Stimulated activated naive CD8-positive, alpha-beta T cell treated with anti-CD3 and anti-CD28 coated beads, Interleukin-15, amount 100 ng/mL, for 72 hours (primary cell): ENCODE results near the gene PIGP.
A peak's percentile ranks its signal among the peaks of the same experiment; 100 is the strongest.

Experiments used
- ATAC-seq: fragments of 150-1000 bp; cut with Tn5 transposase; 2 replicates; pipeline ENCODE4 v1.10.0; 2021; ENCODE audit warnings: mild to moderate bottlenecking, moderate library complexity
- DNase-seq, 2 donors: peaks; one replicate each; pipeline ENCODE4 v3.0.0; 2021 to 2022
- H3K27ac Mint-ChIP-seq, 2 donors: one replicate each; pipeline ENCODE4 v1.8.0; 2022; ENCODE audit warnings: mild to moderate bottlenecking in 2 of 2, mixed read lengths in 2 of 2, moderate library complexity in 2 of 2
- H3K27me3 Mint-ChIP-seq: one replicate; pipeline ENCODE4 v1.8.0; 2022; ENCODE audit warnings: mixed read lengths
- H3K4me1 Mint-ChIP-seq: one replicate; pipeline ENCODE4 v1.8.0; 2022; ENCODE audit warnings: mild to moderate bottlenecking, mixed read lengths
- H3K4me3 Mint-ChIP-seq, 2 donors: one replicate each; pipeline ENCODE4 v1.8.0; 2022; ENCODE audit warnings: mild to moderate bottlenecking in 2 of 2, mixed read lengths in 2 of 2, moderate library complexity in 1 of 2
- H3K9me3 Mint-ChIP-seq, 2 donors: one replicate each; pipeline ENCODE4 v1.8.0; 2022; ENCODE audit warnings: mixed read lengths in 2 of 2

The PIGP gene

GRCh38 chr21:37085726-37086125, 12.9 kb upstream of the PIGP start:
- Mint-ChIP-seq H3K27me3 (no peaks in the 10 kb centered on the region), H3K4me1 (peaks cover 13% of the 10 kb centered on the region), H3K9me3 (no peaks in the 10 kb centered on the region), H3K4me3 (no peak overlapping the region), H3K27ac (no peak overlapping the region)
- no peak for ATAC-seq
- no peak for DNase-seq

- Mint-ChIP-seq H3K4me3 (no peak overlapping the region), H3K9me3 (no peaks in the 10 kb centered on the region), H3K27ac (no peak overlapping the region), H3K4me1 (peaks cover 24% of the 10 kb centered on the region), H3K27me3 (no peaks in the 10 kb centered on the region)
- ATAC-seq, result no peak
- no peak for DNase-seq
These were observed 10.1 kb upstream of the PIGP start for GRCh38 chr21:37082856-37083528.

- DNase-seq (no peak), ATAC-seq (no peak)
- no peaks in the 10 kb centered on the region for H3K27me3 Mint-ChIP-seq
- H3K4me3 Mint-ChIP-seq, result no peak overlapping the region
- no peaks in the 10 kb centered on the region for H3K9me3 Mint-ChIP-seq
- H3K27ac Mint-ChIP-seq, result no peak overlapping the region
- H3K4me1 Mint-ChIP-seq, result peaks cover 30% of the 10 kb centered on the region
These were observed 9.5 kb upstream of the PIGP start for GRCh38 chr21:37082375-37082774.

GRCh38 chr21:37079211-37079824, 6.4 kb upstream of the PIGP start:
- H3K27ac Mint-ChIP-seq, result no peak overlapping the region
- ATAC-seq (peak; percentile 69), DNase-seq (no peak)
- no peaks in the 10 kb centered on the region for H3K27me3 Mint-ChIP-seq
- H3K4me3 Mint-ChIP-seq, result no peak overlapping the region
- no peaks in the 10 kb centered on the region for H3K9me3 Mint-ChIP-seq
- peaks cover 52% of the 10 kb centered on the region for H3K4me1 Mint-ChIP-seq

- peak overlapping the region in 1 of 2 donors; percentile 26 for H3K27ac Mint-ChIP-seq
- ATAC-seq, result no peak
- peaks cover 45% of the 10 kb centered on the region for H3K4me1 Mint-ChIP-seq
- H3K9me3 Mint-ChIP-seq, result no peaks in the 10 kb centered on the region
- no peak overlapping the region for H3K4me3 Mint-ChIP-seq
- DNase-seq, result no peak
- no peaks in the 10 kb centered on the region for H3K27me3 Mint-ChIP-seq
These were observed 4.5 kb upstream of the PIGP start for GRCh38 chr21:37077403-37077802.

- Mint-ChIP-seq H3K4me3 (no peak overlapping the region), H3K27ac (no peak overlapping the region), H3K27me3 (no peaks in the 10 kb centered on the region), H3K9me3 (no peaks in the 10 kb centered on the region), H3K4me1 (peaks cover 49% of the 10 kb centered on the region)
- ATAC-seq (no peak), DNase-seq (no peak)
These were observed 3.4 kb upstream of the PIGP start for GRCh38 chr21:37076087-37076850.

GRCh38 chr21:37075214-37075770, 2.4 kb upstream of the PIGP start:
- H3K27ac Mint-ChIP-seq, result no peak overlapping the region
- ATAC-seq (no peak), DNase-seq (no peak)
- H3K4me1 Mint-ChIP-seq, result peaks cover 58% of the 10 kb centered on the region
- no peaks in the 10 kb centered on the region for H3K9me3 Mint-ChIP-seq
- peak overlapping the region in 1 of 2 donors; percentile 92 for H3K4me3 Mint-ChIP-seq
- no peaks in the 10 kb centered on the region for H3K27me3 Mint-ChIP-seq

GRCh38 chr21:37074546-37074945, 1.7 kb upstream of the PIGP start:
- peaks cover 64% of the 10 kb centered on the region for H3K4me1 Mint-ChIP-seq
- peak overlapping the region in 1 of 2 donors; percentile 90 for H3K27ac Mint-ChIP-seq
- H3K4me3 Mint-ChIP-seq, result peak overlapping the region; percentile 92 to 97

GRCh38 chr21:37074197-37074510, 1.3 kb upstream of the PIGP start:
- peak overlapping the region; percentile 90 to 97 for H3K27ac Mint-ChIP-seq
- no peaks in the 10 kb centered on the region for H3K9me3 Mint-ChIP-seq
- no peak for ATAC-seq
- H3K27me3 Mint-ChIP-seq, result no peaks in the 10 kb centered on the region
- H3K4me1 Mint-ChIP-seq, result peaks cover 61% of the 10 kb centered on the region
- H3K4me3 Mint-ChIP-seq, result peak overlapping the region; percentile 92 to 97
- no peak for DNase-seq

More at GRCh38 chr21:37074546-37074945, 1.7 kb upstream of the PIGP start:
- Mint-ChIP-seq H3K27me3 (no peaks in the 10 kb centered on the region), H3K9me3 (no peaks in the 10 kb centered on the region)
- no peak for DNase-seq
- ATAC-seq, result no peak

GRCh38 chr21:37073417-37074196, 736 bp upstream of the PIGP start:
- Mint-ChIP-seq H3K4me1 (peaks cover 57% of the 10 kb centered on the region), H3K4me3 (peak overlapping the region; percentile 92 to 97), H3K27ac (peak overlapping the region; percentile 90 to 97), H3K9me3 (no peaks in the 10 kb centered on the region), H3K27me3 (no peaks in the 10 kb centered on the region)
- ATAC-seq (peak; percentile 57), DNase-seq (peak; percentile 71 to 73)

- Mint-ChIP-seq H3K4me1 (peaks cover 49% of the 10 kb centered on the region), H3K27ac (peak overlapping the region; percentile 97 to 98), H3K9me3 (no peaks in the 10 kb centered on the region), H3K4me3 (peak overlapping the region; percentile 82 to 90), H3K27me3 (no peaks in the 10 kb centered on the region)
- no peak for DNase-seq
- ATAC-seq, result peak; percentile 78
These were observed 440 bp downstream of the PIGP start for GRCh38 chr21:37072274-37072987.

GRCh38 chr21:37071561-37072273, 1.2 kb downstream of the PIGP start:
- Mint-ChIP-seq H3K27ac (peak overlapping the region; percentile 97 to 98), H3K4me3 (peak overlapping the region; percentile 82 to 90), H3K9me3 (no peaks in the 10 kb centered on the region), H3K27me3 (no peaks in the 10 kb centered on the region), H3K4me1 (peaks cover 41% of the 10 kb centered on the region)
- peak in 1 of 2 donors; percentile 17 for DNase-seq
- no peak for ATAC-seq

GRCh38 chr21:37065561-37066177, 7.2 kb downstream of the PIGP start:
- DNase-seq (no peak), ATAC-seq (no peak)
- Mint-ChIP-seq H3K9me3 (no peaks in the 10 kb centered on the region), H3K4me1 (peaks cover 16% of the 10 kb centered on the region), H3K27me3 (no peaks in the 10 kb centered on the region), H3K27ac (no peak overlapping the region), H3K4me3 (no peak overlapping the region)

- Mint-ChIP-seq H3K9me3 (no peaks in the 10 kb centered on the region), H3K4me1 (peaks cover 16% of the 10 kb centered on the region), H3K4me3 (no peak overlapping the region), H3K27me3 (no peaks in the 10 kb centered on the region), H3K27ac (no peak overlapping the region)
- ATAC-seq (no peak), DNase-seq (no peak)
These were observed 8.0 kb downstream of the PIGP start for GRCh38 chr21:37064841-37065240.
